GM13977 (cell line): ENCODE results near the gene ECSIT.
"Not testable (repeated sequence)": the region's sequence is repeated elsewhere in the genome, so short reads cannot be mapped to it uniquely, and the experiment has no call there.

Experiments used
- DNase-seq: peaks from one replicate; pipeline ENCODE4 v3.0.0; 2012; ENCODE audit warnings: low spot score
- CTCF ChIP-seq: IDR thresholded peaks from 2 replicates; pipeline ENCODE4 v1.5.1; 2012; ENCODE audit warnings: mild to moderate bottlenecking, control low read depth; ENCODE audit not compliant: insufficient read depth; ENCODE audit errors: extremely low read depth, missing control alignments
- in situ Hi-C: fragments of 300-500 bp; cut with MboI; formaldehyde crosslinking; loops from one replicate; pipeline ENCODE4 v1.12.0; 2022; ENCODE audit warnings: low sequenced_read_pairs, low pct_unique_long_range_greater_than_20kb, mixed read lengths, inconsistent platforms; ENCODE audit not compliant: unreplicated experiment

ECSIT gene

DNA sequence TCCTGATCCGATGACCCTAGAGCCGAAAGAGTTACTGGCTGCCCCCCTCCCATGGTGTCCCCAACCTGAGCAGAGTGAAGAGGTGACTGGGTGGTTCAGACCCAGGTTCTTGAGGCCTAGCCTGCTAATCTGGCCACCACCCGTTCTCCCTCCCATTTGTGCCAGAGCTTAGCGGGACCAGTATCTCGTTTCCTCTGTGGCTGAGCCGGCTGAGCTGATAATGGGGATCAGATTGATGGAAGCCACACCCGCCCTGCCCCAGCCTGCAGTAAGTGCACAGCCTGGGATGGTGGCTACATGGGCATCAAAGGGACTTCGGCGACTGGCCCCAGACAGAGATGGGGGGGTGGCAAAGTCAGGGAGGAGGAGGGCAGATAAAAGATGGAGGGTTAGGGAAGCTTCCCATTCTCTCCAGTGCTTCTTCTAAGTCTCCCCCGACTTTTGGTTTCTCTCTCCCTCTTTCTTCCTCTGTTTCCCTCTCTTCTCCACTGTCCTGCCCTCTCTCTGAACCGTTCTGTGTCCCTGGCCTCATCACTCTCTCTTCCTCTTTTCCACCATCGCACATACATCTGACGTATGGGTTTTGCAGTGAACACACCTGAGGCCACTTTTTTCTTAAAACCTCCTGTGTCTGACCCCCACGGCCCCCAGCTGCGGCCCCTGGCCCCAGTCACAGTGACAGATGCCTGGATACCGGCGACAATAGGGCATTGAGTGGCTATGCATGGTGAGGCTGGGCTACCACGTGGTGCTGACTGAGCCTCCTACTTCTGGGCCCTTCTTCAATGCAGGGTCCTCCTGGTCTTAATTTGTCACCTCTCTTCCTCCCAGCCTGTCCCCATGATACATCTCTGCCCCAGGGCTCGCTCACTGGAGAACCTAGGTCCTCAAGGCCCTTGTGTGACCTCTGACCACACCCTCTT lies 50.5 kb downstream of the ECSIT start:
- in situ Hi-C loops = no loop called here
- no peak for TF ChIP-seq CTCF
- DNase-seq = no peak

DNA sequence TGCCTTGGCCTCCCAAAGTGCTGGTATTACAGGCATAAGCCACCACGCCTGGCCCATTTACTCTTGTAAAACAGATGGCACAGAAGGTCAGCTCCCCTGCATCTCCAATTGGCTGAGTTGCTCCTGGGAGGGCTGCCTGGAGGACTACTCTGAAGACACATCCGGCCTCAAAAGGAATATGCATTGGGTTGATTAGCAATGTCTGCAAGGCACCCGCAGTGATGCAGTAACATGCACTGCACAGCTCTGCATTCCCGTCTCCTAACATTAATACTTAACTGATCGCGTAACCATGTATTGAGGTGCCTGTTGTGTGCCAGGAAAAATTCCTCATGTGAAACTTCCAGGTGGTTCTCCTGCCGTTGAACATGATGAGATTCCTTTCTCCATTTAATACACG lies 53.1 kb downstream of the ECSIT start:
- DNase-seq = no peak
- no peak for TF ChIP-seq CTCF
- in situ Hi-C loops = no loop called here

GRCh38 chr19:11475343-11475742 lies 53.6 kb downstream of the ECSIT start:
- in situ Hi-C loops, DNase-seq: not testable (repeated sequence)

- in situ Hi-C loops = no loop called here
- no peak for TF ChIP-seq CTCF
- DNase-seq = no peak
Measured at GRCh38 chr19:11473725-11474124, 55.2 kb downstream of the ECSIT start.

DNA sequence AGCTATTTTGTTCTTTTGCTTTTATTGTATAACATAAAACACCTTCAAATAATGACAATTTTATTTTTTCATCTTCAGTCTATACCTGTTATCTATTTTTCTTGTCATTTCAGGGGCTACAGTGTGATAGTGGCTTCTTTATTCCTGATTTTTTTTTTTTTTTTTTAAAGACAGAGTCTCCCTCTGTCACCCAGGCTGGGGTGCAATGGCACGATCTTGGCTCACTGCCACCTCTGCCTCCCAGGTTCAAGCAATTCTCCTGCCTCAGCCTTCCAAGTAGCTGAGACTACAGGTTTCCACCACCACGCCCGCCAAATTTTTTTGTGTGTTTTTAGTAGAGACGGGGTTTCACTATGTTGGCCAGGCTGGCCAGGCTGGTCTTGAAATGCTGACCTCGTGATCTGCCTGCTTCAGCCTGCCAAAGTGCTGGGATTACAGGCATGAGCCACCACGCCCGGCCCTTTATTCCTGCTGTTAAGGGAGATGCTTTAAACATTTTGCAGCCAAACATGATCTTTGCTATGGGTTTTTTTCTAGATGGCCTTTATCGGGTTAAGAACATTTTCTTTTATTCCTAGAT lies 60.6 kb downstream of the ECSIT start:
- in situ Hi-C loops, DNase-seq: not testable (repeated sequence)

GRCh38 chr19:11465600-11465999 lies 63.3 kb downstream of the ECSIT start:
- in situ Hi-C loops = no loop called here
- no peak for TF ChIP-seq CTCF
- DNase-seq = no peak

- TF ChIP-seq CTCF = no peak
- in situ Hi-C loops = no loop called here
- no peak for DNase-seq
Measured at GRCh38 chr19:11464333-11465265, 64.3 kb downstream of the ECSIT start.
